CD14-positive monocyte (primary cell): Measurements from ENCODE around the gene HEPACAM. TPM values are rescaled to one million over a fixed set of nuclear protein-coding genes. Genes with fewer than 3 reads are reported as not detected.

Experiments used
- DNase-seq, 3 donors: peaks; one replicate each; pipeline ENCODE4 v3.0.0-alpha.2; 2011 to 2022
- H2AFZ ChIP-seq: 2 replicates; pipeline ENCODE4 v1.6.0; 2012; ENCODE audit warnings: mild to moderate bottlenecking, low read depth, low read length, inconsistent platforms; ENCODE audit not compliant: insufficient read depth, poor library complexity, severe bottlenecking
- H3K27ac ChIP-seq, 2 donors: 1 replicate in 1 of 2; 2 replicates in 1 of 2; pipeline ENCODE4 v1.5.1; 2012 to 2013; ENCODE audit warnings: low read length in 2 of 2, control low read depth in 1 of 2, inconsistent platforms in 1 of 2, low read depth in 1 of 2, mild to moderate bottlenecking in 1 of 2
- H3K27me3 ChIP-seq, 2 donors: one replicate each; pipeline versions ENCODE4 v1.6.0 to v1.6.1; 2011 to 2013; ENCODE audit warnings: low read length in 2 of 2; ENCODE audit not compliant: control insufficient read depth in 2 of 2, insufficient read depth in 2 of 2
- H3K36me3 ChIP-seq, 2 donors: replicated peaks in 1 of 2; 1 replicate in 1 of 2; 2 replicates in 1 of 2; pipeline versions ENCODE4 v1.5.1 to v1.6.1; 2012 to 2013; ENCODE audit warnings: low read length in 2 of 2, control low read depth in 1 of 2, inconsistent platforms in 1 of 2, mild to moderate bottlenecking in 1 of 2; ENCODE audit not compliant: insufficient read depth in 2 of 2, control insufficient read depth in 1 of 2
- H3K4me1 ChIP-seq, 2 donors: 1 replicate in 1 of 2; 2 replicates in 1 of 2; pipeline versions ENCODE4 v1.5.1 to v1.6.1; 2012 to 2013; ENCODE audit warnings: low read length in 2 of 2, control low read depth in 1 of 2, inconsistent platforms in 1 of 2, mild to moderate bottlenecking in 1 of 2, moderate library complexity in 1 of 2; ENCODE audit not compliant: insufficient read depth in 2 of 2, control insufficient read depth in 1 of 2
- H3K4me2 ChIP-seq: replicated peaks from 2 replicates; pipeline ENCODE3; 2012; ENCODE audit warnings: low read length, moderate library complexity, mild to moderate bottlenecking; ENCODE audit not compliant: poor library complexity, severe bottlenecking; ENCODE audit errors: extremely low read depth
- H3K4me3 ChIP-seq, 3 experiments: fragments of 200-600 bp in 1 of 3; sonication (generic) in 1 of 3; replicated peaks in 1 of 3; 1 replicate in 2 of 3; 2 replicates in 1 of 3; pipeline ENCODE4 v1.5.1; 2011 to 2013; ENCODE audit warnings: low read length in 3 of 3, mild to moderate bottlenecking in 3 of 3, control low read depth in 2 of 3, low read depth in 2 of 3, inconsistent platforms in 1 of 3, moderate library complexity in 1 of 3
- H3K79me2 ChIP-seq: 2 replicates; pipeline ENCODE4 v1.6.0; 2012; ENCODE audit warnings: mild to moderate bottlenecking, control low read depth, inconsistent platforms, low read length, moderate library complexity; ENCODE audit not compliant: insufficient read depth
- H3K9ac ChIP-seq: 2 replicates; pipeline ENCODE4 v1.6.0; 2017; ENCODE audit warnings: low read length, mild to moderate bottlenecking; ENCODE audit not compliant: insufficient read depth, poor library complexity, severe bottlenecking
- H3K9me3 ChIP-seq, 2 donors: replicated peaks in 1 of 2; 1 replicate in 1 of 2; 2 replicates in 1 of 2; pipeline versions ENCODE4 v1.5.1 to v1.6.1; 2012 to 2013; ENCODE audit warnings: low read length in 2 of 2, control low read depth in 1 of 2; ENCODE audit not compliant: control insufficient read depth in 1 of 2, insufficient read depth in 1 of 2
- H4K20me1 ChIP-seq: 2 replicates; pipeline ENCODE4 v1.6.0; 2012; ENCODE audit warnings: mild to moderate bottlenecking, low read length, control low read depth, moderate library complexity; ENCODE audit not compliant: insufficient read depth
- H3K27ac Mint-ChIP-seq, 7 donors: one replicate each; pipeline ENCODE4 v1.8.0; 2020; ENCODE audit warnings: mild to moderate bottlenecking in 7 of 7, mixed read lengths in 7 of 7, moderate library complexity in 6 of 7, inconsistent platforms in 2 of 7
- H3K27me3 Mint-ChIP-seq, 3 donors: one replicate each; pipeline ENCODE4 v1.8.0; 2021 to 2022; ENCODE audit warnings: low read depth in 3 of 3, mild to moderate bottlenecking in 3 of 3, mixed read lengths in 3 of 3, moderate library complexity in 3 of 3, inconsistent platforms in 1 of 3
- H3K36me3 Mint-ChIP-seq, 2 donors: one replicate each; pipeline ENCODE4 v1.8.0; 2020; ENCODE audit warnings: mixed read lengths in 2 of 2, inconsistent platforms in 1 of 2, mild to moderate bottlenecking in 1 of 2
- H3K4me1 Mint-ChIP-seq: one replicate; pipeline ENCODE4 v1.8.0; 2020; ENCODE audit warnings: mild to moderate bottlenecking, mixed read lengths
- H3K4me3 Mint-ChIP-seq, 2 donors: one replicate each; pipeline ENCODE4 v1.8.0; 2020; ENCODE audit warnings: mild to moderate bottlenecking in 2 of 2, mixed read lengths in 2 of 2, moderate library complexity in 1 of 2
- H3K9me3 Mint-ChIP-seq, 7 donors: one replicate each; pipeline ENCODE4 v1.8.0; 2020 to 2022; ENCODE audit warnings: mixed read lengths in 7 of 7, mild to moderate bottlenecking in 6 of 7, moderate library complexity in 6 of 7, inconsistent platforms in 2 of 7
- CTCF ChIP-seq: fragments of 200-600 bp; IDR thresholded peaks from one replicate; pipeline ENCODE4 v1.8.0; 2022; ENCODE audit warnings: antibody characterized with exemption, mild to moderate bottlenecking
- WGBS: methylation state at CpG from one replicate; pipeline ENCODE4 v1.1.5; 2013; ENCODE audit warnings: missing lambda C conversion rate; ENCODE audit not compliant: insufficient coverage; 5-methylcytosine and 5-hydroxymethylcytosine counted together
- intact Hi-C, 2 donors: fragments of 100-400 bp; cut with micrococcal nuclease; formaldehyde crosslinking; loops; one replicate each; pipeline versions ENCODE4 v1.15.0 to v1.15.1; 2023
- polyA plus RNA-seq, 3 donors: library from polyadenylated mRNA; depleted of rRNA in 1 of 3; unstranded in 2 of 3; stranded (reverse) in 1 of 3; fragments of 300-500 nt in 2 of 3; fragments of >200 nt in 1 of 3; fragmentation: Illumina TruSeq in 2 of 3; gene quantifications; 1 replicate in 2 of 3; 2 replicates in 1 of 3; pipeline ENCODE4 v1.2.3, GENCODE V29; 2012 to 2021

Gene HEPACAM
- polyA plus RNA-seq, 3 donors: not detected

- H3K36me3 ChIP-seq: no peaks in the 10 kb centered on the region
- H2AFZ ChIP-seq: no peak overlapping the region
- no peaks in the 10 kb centered on the region for H3K27me3 ChIP-seq
- intact Hi-C loops: no loop called here
- no peak for TF ChIP-seq CTCF
- H3K79me2 ChIP-seq: no peaks in the 10 kb centered on the region
- no peak overlapping the region for H3K4me2 ChIP-seq
- Mint-ChIP-seq H3K4me3 (no peak overlapping the region), H3K9me3 (peaks cover 3 to 14% (median 6%) of the 10 kb centered on the region in 7 donors), H3K27ac (no peak overlapping the region), H3K4me1 (no peaks in the 10 kb centered on the region), H3K27me3 (peaks cover under 1 to 4% (median 3%) of the 10 kb centered on the region in 3 donors), H3K36me3 (no peaks in the 10 kb centered on the region)
- no peaks in the 10 kb centered on the region for H4K20me1 ChIP-seq
- no peaks in the 10 kb centered on the region for H3K4me1 ChIP-seq
- H3K9ac ChIP-seq: no peak overlapping the region
- peaks cover 0 to 5% of the 10 kb centered on the region in 2 donors for H3K9me3 ChIP-seq
- H3K27ac ChIP-seq: no peak overlapping the region
- WGBS: no CpG with 5 or more reads among the region's 5 CpGs
- no peak for DNase-seq
- no peak overlapping the region for H3K4me3 ChIP-seq
Observed at GRCh38 chr11:124943254-124943616, 7.4 kb upstream of the HEPACAM start.

GRCh38 chr11:124942466-124943253 lies 6.8 kb upstream of the HEPACAM start:
- Histone ChIP-seq H4K20me1 (no peaks in the 10 kb centered on the region), H3K79me2 (no peaks in the 10 kb centered on the region), H3K27me3 (no peaks in the 10 kb centered on the region), H3K4me3 (no peak overlapping the region), H3K9ac (no peak overlapping the region), H3K27ac (no peak overlapping the region), H3K9me3 (peaks cover 0 to 5% of the 10 kb centered on the region in 2 donors), H3K4me2 (no peak overlapping the region), H3K4me1 (no peaks in the 10 kb centered on the region), H3K36me3 (no peaks in the 10 kb centered on the region), H2AFZ (no peak overlapping the region)
- peaks cover 0 to 4% (median 3%) of the 10 kb centered on the region in 3 donors for H3K27me3 Mint-ChIP-seq
- H3K9me3 Mint-ChIP-seq: peaks cover 2 to 13% (median 5%) of the 10 kb centered on the region in 7 donors
- H3K4me3 Mint-ChIP-seq: no peak overlapping the region
- WGBS: 97% methylated on average over 3 of the region's 6 CpGs
- no peak overlapping the region for H3K27ac Mint-ChIP-seq
- H3K4me1 Mint-ChIP-seq: no peaks in the 10 kb centered on the region
- no peaks in the 10 kb centered on the region for H3K36me3 Mint-ChIP-seq
- TF ChIP-seq CTCF: no peak
- intact Hi-C loops: no loop called here
- DNase-seq: no peak
